Stimulated activated CD4-positive, alpha-beta T cell treated with anti-CD3 and anti-CD28 coated beads, Interleukin-15, amount 100 ng/mL, for 48 hours (primary cell): ENCODE data around the gene SNAPC5.
"Not testable (repeated sequence)": the region's sequence is repeated elsewhere in the genome, so short reads cannot be mapped to it uniquely, and the experiment has no call there.

Experiments used
- DNase-seq, 2 donors: peaks; one replicate each; pipeline ENCODE4 v3.0.0-alpha.2; 2020; ENCODE audit warnings: low read depth in 2 of 2

The SNAPC5 gene, protein sequence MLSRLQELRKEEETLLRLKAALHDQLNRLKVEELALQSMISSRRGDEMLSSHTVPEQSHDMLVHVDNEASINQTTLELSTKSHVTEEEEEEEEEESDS

DNA sequence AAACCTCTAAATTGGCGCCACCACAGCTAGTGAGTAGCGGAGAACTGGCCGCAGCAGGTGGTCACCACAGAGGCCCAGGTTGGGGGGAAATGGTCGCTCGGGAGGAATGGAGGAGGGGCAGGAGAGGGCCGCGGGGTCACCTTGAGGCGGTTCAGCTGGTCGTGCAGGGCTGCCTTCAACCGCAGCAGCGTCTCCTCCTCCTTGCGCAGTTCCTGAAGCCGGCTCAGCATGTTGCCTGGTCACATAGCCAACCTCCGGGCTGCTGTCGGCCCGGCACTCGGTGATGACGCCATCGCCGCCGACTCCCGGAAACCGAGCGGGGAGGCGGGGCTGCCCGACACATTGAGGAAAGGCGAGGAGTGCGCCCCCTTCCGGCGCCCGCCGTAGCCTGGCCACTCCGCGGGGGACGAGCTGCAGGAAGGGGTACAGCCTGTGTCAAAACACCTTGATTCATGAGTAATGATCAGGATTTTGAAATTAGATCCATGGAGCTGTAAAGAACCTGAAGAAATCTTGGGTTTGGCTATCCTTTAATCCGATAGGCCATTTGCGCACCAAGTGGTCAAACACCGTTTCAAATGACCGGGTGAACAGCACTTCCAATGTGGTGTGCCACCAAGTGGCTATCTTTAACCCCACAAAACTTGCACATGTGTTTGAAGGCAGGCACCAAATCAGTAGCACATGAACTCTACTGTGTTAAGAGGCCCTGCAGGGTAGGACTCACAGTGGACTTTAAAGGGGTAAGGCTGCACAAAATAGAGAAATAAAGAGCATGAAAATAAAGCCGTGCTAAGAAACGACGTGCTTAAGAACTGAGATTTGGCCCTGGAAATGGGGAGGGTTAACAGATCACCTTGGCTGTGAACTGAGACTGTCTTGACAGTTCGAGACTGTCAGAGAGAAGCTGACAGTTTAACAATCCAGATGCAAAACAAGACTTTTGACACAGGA lies at the start of gene SNAPC5:
Gene SNAPC5, minus strand, starts transcription at position 261 of the 954 bp plus-strand sequence. Its CDS starts 31 bp downstream, at position 230.
- peak; percentile 94 to 99 for DNase-seq

DNA sequence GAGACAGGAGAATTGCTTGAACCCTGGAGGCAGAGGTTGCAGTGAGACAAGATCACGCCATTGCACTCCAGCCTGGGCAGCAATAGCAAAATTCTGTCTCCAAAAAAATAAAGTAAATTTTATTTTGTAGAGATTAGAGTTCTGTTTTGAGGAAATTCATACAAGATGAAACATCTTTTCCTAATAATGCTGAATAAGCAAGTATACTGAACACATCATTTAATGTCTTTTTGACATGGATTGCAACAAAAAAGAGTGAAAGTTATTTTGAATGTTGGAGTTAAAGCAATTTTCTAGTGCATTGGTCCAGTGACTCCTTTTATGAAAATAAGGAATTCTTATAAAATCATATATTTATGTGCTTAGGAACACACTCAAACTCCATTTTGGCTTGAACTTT lies 47.7 kb upstream of the SNAPC5 start:
- no peak for DNase-seq

DNA sequence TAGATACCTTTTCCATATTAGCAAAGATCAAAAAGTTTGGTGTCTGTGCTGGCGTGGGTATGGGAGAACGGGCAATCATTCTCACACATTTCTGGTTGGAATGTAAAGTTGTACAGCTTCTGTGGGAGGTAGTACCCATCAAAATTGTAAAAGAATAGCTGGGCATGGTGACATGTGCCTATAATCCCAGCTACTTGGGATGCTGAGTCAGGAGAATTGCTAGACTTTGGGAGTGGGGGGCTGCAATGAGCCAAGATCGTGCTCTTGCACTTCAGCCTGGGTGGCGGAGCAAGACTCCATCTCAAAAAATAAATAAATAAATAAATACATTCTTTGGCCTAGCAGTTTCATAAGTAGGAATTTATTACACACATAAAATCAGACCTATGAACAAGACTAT lies 45.3 kb upstream of the SNAPC5 start:
- DNase-seq: no peak

DNA sequence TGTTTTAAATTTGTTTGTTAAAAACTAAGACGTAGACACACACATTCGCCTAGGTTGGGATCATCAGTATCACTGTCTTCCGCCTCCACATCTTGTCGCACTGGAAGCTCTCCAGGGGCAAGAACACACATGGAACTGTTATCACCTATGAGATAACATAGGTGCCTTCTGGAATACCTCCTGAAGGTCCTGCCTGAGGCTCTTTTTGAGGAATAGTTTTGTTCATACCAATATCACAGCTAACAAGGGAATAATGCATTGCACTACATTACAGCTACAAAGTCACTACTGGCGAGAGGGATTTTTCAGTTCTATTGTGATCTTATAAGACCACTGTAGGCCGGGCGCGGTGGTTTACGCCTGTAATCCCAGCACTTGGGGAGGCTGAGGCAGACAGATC lies 37.5 kb upstream of the SNAPC5 start:
- DNase-seq: no peak

DNA sequence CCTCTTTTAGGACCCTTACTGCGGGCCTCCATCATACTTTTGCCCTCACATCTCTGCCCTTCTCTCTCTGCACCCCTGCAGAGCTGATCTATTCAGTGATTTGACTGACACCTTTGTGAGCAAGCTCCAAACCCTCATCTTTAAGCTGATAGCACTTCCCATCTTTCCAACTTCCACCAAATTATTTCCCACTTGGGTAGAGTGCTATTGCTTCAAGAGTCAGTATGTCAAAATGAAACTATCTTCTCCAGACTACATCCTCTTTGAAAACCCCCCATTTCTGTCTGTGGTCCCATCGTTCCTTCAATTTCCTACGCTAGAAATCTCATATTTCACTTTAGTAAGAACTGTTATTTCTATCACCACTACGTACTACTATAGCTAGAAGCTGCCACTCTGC lies 27.3 kb upstream of the SNAPC5 start:
- no peak for DNase-seq

DNA sequence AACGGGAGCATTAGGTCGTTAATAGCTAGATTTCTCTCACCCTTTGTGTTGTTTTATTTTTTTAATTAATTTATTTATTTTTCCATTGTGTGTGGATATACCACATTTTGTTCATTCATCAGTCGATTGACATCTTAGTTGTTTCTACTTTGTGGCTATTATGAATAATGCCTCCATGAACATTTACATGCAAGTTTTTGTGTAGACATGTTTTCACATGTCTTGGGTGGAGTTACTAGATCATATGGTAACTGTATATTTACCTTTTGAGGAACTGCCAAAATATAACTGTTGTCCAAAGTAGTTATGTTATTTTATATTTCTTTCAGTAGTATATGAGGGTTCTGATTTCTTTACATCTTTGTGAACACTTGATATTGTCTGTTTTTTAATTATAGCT lies 26.4 kb upstream of the SNAPC5 start:
- no peak for DNase-seq

DNA sequence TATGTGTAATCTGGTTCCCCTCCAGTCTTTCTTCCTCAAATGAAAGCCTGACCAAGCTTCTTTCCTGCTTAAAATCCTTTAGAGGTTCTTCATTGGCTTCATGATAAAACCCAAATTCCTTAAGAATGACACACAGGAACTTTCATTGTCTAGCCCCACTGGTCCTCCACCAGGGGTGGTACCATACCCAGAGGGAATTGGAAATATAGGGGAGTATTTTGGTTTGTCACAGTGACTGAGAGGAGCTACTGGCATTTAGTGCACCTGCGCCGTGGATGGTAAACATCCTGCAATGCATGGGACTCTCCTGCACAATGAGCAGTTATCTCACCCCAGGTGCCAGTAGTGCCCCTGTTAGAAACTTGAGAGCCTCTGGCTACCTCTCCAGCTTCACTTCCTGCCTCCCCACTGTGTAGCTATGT lies 18.4 kb upstream of the SNAPC5 start:
- no peak for DNase-seq

DNA sequence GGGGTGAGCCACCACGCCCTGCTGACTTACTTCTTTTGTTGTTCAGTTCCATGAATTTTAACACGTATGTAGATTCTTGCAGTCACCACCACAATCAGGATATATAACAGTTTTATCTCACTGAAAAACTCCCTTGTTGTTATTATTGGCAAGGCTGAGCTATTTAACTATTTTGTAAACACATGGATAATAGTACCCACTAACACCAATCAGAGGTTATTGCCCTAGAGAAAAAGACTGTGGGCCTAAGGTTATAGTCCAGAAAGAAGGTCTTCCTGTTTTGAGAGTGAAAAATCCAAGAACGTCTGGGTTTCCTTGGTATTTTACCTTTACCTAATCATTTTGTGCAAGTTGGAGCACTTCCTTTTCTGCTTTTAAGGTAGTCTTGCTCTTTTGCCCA lies 17.0 kb upstream of the SNAPC5 start:
- no peak for DNase-seq

DNA sequence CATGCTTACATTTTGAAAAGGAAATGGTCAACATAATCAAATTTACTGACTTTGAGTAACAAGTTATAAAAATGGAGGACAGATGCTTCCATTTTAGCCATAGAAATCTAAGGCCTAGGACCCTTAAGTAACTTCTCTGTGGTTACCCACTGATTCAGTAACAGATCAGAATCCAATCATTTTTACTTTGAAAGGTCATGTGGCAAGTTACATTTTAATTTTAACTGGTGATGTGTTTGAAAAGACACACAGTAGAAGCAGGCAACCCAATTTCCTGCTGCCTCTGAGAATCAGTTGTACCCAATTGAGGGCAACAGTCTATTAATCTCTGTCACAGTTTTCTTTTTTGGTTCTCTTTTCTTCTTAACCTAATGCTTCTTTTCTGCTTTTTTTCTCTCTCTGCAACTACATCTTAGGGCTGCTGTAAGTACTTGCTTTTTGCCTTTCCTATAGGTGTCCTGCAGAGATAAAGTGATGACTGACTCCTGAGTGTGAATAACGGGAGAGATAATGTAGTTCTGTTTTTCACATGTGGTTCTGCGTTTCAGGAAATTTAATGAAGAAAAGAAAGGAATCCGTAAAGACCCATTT lies 10.8 kb upstream of the SNAPC5 start:
- no peak for DNase-seq

DNA sequence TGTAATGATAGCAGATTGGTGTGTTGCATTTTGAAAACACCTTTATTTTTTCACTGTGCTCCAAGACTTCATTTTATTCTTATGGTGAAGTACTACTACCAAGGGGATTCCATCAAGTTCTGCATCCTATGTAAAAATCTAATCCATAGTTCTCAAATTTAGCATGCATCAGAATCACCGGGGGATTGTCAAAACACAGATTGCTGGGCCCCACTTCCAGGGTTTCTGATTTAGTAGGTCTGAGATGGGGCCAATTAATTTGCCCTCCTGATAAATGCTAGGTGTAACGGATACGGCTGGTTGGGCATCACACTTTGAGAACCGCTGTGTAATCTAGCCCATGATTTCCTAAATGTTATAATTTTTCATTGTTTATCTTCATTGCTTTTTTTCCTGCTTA lies 8.3 kb upstream of the SNAPC5 start:
- no peak for DNase-seq

DNA sequence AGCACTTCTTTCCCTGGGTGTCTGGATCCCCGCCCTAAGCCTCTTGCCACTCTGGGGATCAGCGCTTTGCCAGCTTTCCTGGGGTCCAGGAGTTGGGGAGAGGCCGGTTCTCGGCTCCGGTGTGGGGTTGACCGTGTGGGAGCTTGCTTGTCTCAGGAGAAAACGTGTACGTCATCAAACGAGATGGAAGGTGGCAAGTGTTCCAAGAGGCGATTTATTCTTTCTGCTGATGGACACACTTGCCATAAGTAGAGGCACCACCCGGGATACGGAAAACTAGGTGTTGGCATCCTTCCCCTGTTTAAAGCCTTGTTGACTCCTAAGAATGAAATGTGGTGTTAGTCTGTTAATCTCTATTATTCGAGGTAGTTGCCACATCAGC lies 7.9 kb upstream of the SNAPC5 start:
- no peak for DNase-seq

DNA sequence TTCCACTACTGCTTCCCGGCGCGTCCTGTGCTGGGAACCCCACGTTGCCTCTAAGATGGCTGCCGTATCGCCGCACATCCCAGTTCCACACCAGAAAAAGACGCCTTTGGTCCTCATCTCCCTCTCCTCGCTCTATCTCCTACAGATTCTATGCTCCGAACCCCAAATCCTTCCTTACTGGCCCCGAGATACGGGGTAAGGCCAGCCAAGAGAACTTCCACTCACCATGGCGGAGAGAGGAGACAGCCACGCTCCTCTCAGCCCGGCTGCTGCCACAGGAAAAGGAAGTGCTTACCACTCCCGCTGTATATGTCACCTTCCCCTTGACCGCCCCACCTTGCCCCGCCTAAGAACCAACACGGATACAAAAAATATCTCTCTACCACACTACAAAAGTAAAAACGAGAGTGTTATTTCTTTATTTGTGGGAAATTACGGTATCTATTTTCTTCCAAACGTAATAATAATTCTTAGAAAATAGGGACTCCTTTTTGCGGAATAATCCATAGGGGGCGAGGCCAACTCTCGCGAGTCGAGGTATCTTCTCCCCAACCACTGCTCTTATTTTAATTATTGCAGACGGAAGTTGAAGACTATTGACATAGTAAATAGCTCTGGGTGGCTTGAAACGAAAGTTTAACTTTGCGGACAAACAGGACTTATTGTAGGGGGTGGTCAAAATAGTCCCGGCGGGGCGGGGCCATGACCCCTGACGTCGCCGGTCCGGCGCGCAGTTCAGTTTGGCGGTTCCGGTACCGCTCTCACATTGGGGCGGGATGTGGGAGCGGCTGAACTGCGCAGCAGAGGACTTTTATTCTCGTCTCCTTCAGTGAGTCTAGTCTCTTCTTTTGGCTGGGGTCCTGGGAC lies 7.2 kb upstream of the SNAPC5 start, which contains the start of the genes RPL4 and ZWILCH:
Gene RPL4, minus strand, starts transcription at position 293 of the 867 bp plus-strand sequence. Its CDS starts 65 bp downstream, at position 228.
Gene ZWILCH, plus strand, starts transcription at position 764 of the 867 bp plus-strand sequence. Its CDS starts 13 bp downstream, at position 777.
- DNase-seq: peak; percentile 60 to 62

DNA sequence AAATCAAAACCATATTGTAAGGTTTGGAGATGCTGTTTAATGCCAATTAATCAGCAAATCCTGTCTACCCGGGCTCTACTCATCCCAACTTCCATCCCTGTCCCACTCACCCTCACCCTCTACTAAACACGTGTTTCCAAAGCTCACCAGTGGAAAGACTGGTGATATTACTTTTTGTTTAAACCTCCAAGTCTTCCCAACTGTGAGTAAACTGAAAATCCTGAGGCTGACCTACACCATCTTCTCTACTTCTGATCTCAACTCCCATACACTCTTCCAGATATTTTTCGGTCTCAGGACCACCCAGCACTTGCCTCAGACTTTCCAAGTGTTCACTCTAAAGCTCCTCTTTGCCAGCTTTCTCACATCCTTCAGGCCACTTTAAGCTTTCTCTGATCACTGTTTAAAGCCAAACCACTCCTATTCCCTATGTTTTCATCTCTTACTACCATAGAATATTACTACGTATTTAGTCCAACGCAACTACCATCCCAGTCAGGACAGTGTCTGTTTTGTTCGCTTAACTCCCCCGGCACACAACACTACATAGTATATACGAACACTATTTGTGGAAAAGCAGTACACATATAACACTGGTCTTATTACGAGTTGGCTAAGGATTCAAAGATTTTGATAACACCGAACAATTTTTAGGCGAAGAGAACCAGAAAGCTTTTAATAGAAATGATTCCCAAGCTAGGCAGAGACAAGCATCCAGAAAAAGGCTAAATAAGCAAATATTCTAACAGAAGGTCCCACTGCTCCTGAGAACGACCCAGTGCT lies 6.4 kb upstream of the SNAPC5 start:
- DNase-seq: no peak

DNA sequence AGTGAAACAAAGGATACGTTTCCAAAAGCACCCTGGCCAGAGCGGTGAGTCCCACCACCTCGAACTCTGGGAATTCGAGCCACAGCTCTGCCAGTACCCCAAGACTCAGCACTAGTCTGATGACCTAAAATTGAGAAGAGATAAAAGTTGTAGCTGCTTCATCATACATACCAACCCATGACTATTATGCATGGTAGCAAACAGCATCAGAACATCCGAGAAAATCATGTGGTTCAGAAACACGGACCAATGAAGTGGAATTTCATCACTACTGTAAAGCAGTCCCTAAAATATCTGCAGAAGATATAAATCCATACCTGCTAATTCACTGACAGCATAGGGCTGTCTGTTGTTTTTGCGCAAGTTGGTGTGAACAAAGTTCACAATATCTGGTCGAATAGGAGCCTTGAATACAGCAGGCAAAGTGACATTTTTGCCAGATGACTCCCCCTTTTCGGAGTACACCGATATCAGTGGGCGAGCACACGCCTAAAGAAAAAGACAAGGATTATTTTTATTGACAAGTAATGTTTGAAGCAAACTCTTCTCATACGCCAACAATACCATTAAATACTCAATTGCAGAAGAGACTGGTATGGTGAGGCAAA lies 5.6 kb upstream of the SNAPC5 start:
- not testable (repeated sequence) for DNase-seq

DNA sequence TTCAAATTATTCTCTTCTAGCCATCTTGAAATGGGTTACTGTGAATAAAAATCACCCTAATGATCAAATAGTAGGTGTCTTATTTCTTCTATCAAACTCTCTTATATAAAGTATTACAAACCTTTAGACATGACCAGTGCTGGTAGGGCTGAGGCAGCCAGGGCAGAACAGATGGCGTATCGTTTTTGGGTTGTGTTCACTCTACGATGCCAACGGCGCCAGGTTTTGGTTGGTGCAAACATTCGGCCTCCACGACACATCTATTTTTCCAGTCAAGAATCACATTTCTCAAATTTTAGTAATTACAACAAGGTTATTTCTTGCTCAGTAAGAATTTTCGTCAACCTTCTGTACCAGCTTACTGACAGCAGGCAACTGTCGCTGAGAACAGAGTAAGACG lies 4.9 kb upstream of the SNAPC5 start:
- no peak for DNase-seq

DNA sequence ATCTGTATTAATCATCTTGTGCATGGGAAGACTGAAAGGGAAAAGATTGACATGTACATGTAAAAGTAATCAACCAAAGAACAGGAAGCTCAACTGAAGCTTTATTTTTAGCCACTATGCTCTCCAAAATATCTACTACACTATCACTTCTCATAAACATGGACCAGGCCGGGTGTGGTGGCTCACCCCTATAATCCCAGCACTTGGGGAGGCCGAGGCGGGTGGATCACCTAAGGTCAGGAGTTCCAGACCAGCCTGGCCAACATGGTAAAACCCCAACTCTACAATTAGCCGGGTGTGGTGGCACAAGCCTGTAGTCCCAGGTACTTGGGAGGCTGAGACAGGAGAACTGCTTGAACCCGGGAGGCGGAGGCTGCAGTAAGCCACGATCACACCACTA lies 2.8 kb upstream of the SNAPC5 start:
- not testable (repeated sequence) for DNase-seq

DNA sequence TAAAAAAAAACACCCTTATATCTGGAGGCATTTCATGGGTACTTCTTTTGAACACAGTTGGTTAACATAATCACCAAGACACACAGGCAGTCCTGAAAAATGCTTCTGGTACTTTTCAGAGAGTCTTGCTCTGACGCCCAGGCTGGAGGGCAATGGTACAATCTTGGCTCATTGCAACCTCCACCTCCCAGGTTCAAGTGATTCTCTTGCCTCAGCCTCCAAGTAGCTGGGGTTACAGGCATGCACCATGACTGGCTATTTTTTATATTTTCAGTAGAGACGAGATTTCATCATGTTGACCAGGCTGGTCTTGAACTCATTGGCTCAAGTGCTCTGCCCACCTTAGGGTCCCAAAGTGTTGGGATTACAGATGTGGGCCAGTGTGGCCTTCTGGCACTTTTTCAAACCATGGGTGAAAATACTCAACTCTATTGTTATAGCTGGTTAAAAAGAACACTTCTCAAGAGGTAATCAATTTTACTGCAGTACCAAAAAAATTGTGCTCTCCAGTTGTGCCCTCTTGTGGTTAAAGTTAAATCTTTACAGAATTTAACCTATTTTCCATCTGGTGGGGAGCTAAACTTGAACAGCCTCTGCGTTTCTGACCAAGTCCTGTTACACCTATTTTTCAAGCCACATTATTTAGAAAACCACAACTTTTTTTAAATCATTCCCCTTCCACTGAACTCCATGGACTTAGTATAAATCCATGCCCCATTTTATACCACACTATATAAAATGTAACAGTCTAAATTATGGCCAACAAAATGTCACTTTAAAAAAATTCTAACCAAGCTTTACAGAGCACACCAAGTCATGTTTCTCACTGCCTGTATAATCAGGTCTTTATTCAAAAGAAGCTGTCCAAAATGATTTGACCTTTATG lies 1.2 kb upstream of the SNAPC5 start:
- no peak for DNase-seq

DNA sequence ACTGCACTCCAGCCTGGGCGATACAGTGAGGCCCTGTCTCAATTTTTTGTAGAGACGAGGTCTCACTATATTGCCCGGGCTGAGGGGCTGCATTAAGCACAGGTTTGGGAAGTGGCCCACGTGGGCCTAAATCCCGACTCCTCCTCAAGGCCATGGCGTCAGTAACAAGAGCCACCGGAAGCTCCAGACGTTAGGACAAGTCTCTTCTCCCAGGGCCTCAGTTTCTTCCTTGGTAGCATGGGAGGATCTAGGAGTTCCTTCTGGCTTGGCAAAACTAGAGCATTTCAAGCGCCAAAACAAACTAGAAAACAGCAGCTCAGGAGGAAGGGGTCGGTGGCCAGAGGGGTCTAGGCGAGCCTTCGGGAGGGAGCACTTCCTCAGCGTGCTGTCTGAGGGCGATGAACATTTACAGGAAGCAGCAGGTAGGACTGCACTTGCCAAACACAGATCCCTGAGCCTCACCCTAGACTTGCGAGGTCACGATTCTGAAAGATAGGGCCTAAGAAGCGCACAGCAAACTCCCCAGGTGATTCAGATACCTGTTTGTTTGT lies 536 bp downstream of the SNAPC5 start:
- DNase-seq: peak in 1 of 2 donors; percentile 7

DNA sequence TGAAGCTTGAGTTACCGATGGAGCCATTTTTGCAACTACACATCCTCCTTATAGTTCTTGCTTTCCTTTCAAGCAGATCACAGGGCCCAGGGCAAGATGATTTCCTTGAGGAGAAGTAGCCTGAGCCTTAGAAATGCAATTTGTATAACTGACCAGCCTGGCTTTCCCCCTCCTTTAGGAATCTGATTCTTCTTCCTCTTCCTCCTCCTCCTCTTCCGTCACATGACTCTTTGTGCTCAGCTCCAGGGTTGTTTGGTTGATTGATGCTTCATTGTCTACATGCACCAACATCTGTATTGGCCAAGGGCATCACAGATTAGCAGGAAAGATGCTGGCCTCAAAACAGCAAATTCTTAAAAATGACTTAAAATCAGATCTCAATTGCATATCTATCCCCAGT lies 3.3 kb downstream of the SNAPC5 start:
- DNase-seq: no peak
